GM15510 (cell line): Measurements from ENCODE around the gene ATG14.

ENCODE experiments used
- POLR2A ChIP-seq: IDR thresholded peaks from 3 replicates; pipeline ENCODE4 v1.6.1; 2011; ENCODE audit warnings: borderline replicate concordance; ENCODE audit not compliant: insufficient read length; ENCODE audit errors: extremely low read depth

ATG14 gene

GRCh38 chr14:55348766-55349453, 62.7 kb downstream of the ATG14 start:
- TF ChIP-seq POLR2A: no peak

GRCh38 chr14:55347748-55348147, 63.9 kb downstream of the ATG14 start:
- no peak for TF ChIP-seq POLR2A

GRCh38 chr14:55347040-55347439, 64.6 kb downstream of the ATG14 start:
- no peak for TF ChIP-seq POLR2A

- TF ChIP-seq POLR2A: no peak
Measured at GRCh38 chr14:55341781-55342180, 69.8 kb downstream of the ATG14 start.

GRCh38 chr14:55340482-55340881, 71.1 kb downstream of the ATG14 start:
- no peak for TF ChIP-seq POLR2A

GRCh38 chr14:55339770-55340169, 71.9 kb downstream of the ATG14 start:
- no peak for TF ChIP-seq POLR2A

GRCh38 chr14:55336691-55337090, 74.9 kb downstream of the ATG14 start:
- no peak for TF ChIP-seq POLR2A

- no peak for TF ChIP-seq POLR2A
Measured at GRCh38 chr14:55336162-55336561, 75.5 kb downstream of the ATG14 start.

GRCh38 chr14:55333711-55334485, 77.7 kb downstream of the ATG14 start:
- TF ChIP-seq POLR2A: no peak

- no peak for TF ChIP-seq POLR2A
Measured at GRCh38 chr14:55332654-55333570, 78.7 kb downstream of the ATG14 start.

GRCh38 chr14:55329999-55330710, 81.5 kb downstream of the ATG14 start:
- no peak for TF ChIP-seq POLR2A

GRCh38 chr14:55328317-55328716, 83.3 kb downstream of the ATG14 start:
- no peak for TF ChIP-seq POLR2A

- TF ChIP-seq POLR2A: no peak
Measured at GRCh38 chr14:55327179-55327578, 84.5 kb downstream of the ATG14 start.

- no peak for TF ChIP-seq POLR2A
Measured at GRCh38 chr14:55324812-55325211, 86.8 kb downstream of the ATG14 start.

- TF ChIP-seq POLR2A: no peak
Measured at GRCh38 chr14:55323910-55324309, 87.7 kb downstream of the ATG14 start.

- no peak for TF ChIP-seq POLR2A
Measured at GRCh38 chr14:55318694-55319093, 92.9 kb downstream of the ATG14 start.
